DMS53 treated with DMSO at 0.1 percent for 48 hours (cell line): ENCODE results near the gene CELSR1.
"Not testable (repeated sequence)": the region's sequence is repeated elsewhere in the genome, so short reads cannot be mapped to it uniquely, and the experiment has no call there.

Source experiments
- DNase-seq: peaks from one replicate; lab custom pipeline; 2025; ENCODE audit not compliant: unreplicated experiment; lab: John Stamatoyannopoulos, UW

CELSR1 gene

DNA sequence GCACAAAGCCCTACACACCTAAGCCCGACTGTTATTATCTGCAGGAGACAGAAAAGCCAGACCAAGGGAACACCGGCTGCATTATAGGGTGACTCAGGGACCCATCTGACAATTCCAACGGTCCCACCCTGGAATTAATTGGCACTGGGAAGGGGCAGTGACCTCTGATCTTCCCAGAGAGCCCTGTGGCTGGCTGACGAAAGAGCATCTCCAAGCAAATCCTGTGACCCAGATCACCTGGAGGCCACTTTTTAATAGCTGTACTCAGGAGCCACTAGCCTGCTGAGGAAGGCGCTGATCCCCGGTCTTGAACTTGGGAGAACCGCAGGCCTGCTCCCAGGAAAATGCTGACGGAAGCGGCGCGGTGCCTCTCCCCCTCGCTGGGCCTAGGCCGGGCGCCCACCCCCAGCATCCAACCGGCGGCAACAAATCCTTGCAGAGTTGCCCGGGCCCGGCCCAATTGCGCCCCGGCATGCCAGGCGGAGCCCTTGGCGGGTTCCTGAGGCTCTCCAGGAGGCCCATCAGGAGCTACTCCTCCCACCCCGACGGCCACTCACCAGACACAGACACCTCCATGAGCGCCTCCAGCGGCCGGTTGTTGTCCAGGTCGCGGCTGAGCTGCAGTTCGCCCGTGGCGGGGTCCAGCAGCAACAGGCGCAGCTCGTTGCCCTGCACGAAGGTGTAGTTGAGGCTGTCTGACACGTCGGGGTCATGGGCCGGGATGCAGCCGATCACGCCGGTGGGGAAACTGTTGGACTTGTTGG is 4.2 kb downstream of the CELSR1 start:
- no peak for DNase-seq

DNA sequence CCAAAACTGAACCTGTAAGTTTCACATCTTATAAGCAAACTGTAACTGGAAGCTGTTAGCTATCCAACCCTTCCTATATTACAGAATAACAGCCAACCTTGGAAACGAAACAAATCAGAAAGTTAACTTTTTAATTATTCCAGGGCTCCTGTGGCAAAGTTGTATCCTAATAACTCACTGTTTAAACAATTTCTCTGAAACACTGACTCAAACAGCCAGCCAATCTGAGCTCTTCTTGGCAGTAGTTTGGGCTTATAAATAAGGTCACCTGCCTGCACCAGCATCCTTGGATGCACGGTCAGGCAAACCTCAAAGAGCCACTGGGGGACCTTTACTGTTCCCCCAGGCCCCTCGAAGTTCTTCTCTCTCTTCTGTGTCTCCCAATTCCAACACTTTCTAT is 5.0 kb downstream of the CELSR1 start:
- no peak for DNase-seq

DNA sequence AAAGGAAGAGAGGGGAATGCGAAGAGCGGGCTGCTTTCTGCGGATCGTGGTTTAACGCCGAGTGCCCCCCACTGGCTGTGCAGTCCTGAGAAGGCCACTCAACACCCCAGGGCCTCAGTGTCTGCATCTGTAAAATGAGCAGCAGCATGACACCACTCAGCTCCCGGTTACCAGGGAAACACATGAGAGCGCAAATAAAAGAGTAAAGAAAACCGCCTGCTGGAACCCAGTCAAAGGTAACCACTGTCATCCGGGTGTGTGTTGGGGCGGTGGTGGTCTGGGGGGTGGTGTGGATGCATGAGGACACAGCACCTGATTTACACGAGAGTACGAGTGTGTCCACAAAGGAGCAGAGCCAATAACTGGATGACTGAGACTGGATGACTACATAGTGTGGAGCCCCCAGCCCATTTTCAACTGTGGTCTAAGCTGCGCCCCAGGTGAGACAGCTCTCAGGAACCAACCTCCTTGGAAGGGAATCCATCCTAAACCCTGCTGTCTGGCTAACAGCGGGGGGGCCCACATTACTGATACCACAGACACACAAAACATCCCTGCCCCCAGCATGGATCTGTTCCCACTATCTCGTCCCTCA is 5.7 kb downstream of the CELSR1 start:
- DNase-seq = no peak

- DNase-seq = peak; percentile 83
These were observed 9.3 kb downstream of the CELSR1 start for GRCh38 chr22:46528121-46528610.

GRCh38 chr22:46526244-46526839 is 11.1 kb downstream of the CELSR1 start:
- DNase-seq = no peak

- DNase-seq = no peak
These were observed 11.8 kb downstream of the CELSR1 start for GRCh38 chr22:46525389-46526243.

DNA sequence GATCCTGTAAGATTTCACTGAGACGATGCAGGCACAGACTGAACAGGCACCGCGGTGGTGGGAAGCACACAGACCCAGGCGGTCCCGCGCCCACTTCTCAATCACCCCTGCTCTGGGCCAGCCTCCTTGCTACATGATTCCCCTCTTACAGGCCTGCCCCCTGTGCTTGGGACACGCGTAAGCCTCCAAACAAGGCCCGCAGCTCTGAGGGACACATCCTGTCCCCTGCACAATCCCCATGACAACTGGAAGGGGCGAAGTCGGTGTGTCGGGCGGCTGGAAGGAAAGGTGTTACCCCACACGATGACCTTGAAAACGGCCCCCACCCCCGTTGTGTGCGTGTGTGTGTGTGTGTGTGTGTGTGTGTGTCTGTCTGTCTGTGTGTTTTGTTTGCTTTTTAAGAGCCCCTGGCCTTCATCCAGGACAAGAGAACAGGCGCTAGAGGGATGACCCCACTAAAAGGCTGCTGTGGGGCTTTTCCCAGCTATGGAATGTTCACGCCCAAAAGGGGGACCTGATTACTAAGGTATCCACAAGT is 13.1 kb downstream of the CELSR1 start:
- no peak for DNase-seq

- no peak for DNase-seq
These were observed 14.6 kb downstream of the CELSR1 start for GRCh38 chr22:46522797-46523196.

DNA sequence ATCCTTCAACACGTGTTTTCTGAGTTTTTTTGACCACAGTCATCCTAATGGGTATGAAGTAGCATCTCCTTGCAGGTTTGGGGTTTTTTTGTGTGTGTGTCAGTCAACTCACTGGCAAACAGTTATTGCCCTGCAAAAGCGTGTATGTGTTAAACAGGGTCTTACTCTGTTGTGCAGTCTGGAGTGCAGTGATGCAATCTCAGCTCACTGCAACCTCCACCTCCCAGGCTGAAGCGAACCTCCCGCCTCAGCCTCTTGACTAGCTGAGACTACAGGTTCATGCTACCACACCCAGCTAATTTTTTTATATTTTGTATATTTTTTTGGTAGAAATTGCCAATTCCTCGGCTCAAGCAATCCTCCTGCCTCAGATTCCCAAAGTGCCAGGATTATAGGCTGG is 15.4 kb downstream of the CELSR1 start:
- DNase-seq = no peak

GRCh38 chr22:46520880-46521279 is 16.5 kb downstream of the CELSR1 start:
- no peak for DNase-seq

DNA sequence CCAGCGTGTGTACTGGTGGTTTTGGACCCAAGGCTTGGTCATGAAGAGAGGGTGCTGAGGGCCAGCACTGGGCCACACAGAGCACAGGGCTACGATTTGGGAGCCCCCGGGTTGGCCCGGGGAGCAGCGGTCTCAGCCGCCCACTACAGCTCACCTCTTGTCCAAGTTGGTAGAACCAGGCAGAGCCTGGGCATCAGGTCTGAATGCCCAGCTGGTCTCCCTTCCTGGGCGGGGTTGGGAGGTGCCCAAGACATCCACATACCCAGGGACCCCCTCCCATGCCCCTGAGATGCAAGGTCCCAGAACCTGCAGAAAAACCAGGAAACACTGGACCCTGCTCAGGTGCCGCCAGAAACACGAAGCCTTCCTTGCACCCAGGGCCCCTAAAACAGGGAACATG is 18.0 kb downstream of the CELSR1 start:
- no peak for DNase-seq

- no peak for DNase-seq
These were observed 18.7 kb downstream of the CELSR1 start for GRCh38 chr22:46518542-46519325.

DNA sequence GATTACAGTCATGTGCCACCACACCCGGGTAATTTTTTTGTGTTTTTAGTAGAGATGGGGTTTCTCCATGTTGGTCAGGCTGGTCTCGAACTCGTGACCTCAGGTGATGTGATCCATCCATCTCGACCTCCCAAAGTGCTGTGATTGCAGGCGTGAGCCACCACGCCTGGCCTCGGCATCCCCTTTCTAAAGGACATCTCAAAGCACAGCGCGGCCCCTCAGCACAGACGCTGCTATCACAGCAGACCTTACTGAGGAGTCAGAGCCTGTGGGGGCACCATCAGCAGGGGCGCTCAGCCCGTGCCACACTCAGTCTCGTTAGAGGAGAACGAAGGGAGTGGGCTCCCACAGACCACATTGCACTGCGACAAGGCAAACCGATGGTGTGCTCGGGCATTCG is 19.4 kb downstream of the CELSR1 start:
- no peak for DNase-seq

DNA sequence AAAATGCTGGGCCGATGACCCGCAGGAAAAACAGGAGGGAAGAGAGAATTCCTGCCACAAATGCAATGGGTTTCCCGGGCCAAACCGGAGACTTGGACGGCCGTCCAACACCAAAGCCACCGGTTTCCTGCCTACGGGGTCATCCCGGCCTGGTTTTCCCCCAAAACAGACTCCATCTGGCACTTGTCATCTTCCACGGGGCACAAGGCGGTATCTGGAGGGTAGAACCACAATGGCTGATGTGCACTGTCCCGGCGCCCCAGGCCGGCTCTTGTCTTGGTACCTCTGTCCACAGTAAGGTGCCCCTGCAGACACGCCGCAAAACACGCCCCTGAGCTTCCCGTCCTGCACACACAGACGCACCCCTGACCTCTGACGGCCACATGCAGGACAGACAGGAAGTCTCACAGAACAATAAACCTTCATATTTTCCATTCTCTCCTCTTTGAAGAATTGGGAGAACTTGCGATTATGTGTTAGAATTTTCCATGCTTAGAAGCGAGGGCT is 20.1 kb downstream of the CELSR1 start:
- no peak for DNase-seq

GRCh38 chr22:46516638-46517037 is 20.8 kb downstream of the CELSR1 start:
- no peak for DNase-seq

GRCh38 chr22:46516112-46516487 is 21.3 kb downstream of the CELSR1 start:
- not testable (repeated sequence) for DNase-seq

DNA sequence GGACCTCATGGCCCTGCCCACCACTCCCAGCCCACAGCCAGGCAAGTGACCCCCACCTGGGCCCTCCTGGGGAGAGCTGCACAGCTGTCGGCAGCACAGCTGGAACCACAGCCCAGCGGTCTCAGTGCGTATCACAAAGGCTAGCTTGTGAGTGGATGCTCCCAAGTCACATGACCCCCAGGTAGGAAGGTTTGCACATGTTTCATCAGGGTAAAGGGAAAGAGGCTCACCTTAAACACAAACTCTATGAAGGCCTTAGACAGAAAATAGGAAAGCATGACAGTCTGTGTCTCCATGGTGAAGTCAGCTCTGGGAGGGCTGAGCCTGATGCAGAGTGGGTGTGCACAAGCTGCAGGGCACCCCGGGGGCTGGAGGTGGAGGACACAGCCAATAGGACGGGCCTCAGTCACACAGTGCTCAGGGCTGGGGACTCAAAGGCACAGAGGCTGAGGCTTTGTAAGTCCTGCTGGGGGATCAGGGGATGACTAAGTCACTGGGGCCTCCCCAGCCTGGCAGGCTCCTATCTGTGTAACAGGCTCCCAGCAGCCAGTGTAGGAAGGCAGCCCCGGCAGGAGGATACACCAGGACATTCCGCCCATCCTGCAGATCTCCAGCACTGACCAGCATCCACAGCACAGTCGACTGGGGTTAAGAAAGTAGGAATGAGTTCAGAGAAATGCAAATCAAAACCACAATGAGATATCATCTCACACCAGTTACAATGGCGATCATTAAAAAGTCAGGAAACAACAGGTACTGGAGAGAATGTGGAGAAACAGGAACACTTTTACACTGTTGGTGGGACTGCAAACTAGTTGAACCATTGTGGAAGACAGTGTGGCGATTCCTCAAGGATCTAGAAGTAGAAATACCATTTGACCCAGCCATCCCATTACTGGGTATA is 22.0 kb downstream of the CELSR1 start:
- DNase-seq = no peak

DNA sequence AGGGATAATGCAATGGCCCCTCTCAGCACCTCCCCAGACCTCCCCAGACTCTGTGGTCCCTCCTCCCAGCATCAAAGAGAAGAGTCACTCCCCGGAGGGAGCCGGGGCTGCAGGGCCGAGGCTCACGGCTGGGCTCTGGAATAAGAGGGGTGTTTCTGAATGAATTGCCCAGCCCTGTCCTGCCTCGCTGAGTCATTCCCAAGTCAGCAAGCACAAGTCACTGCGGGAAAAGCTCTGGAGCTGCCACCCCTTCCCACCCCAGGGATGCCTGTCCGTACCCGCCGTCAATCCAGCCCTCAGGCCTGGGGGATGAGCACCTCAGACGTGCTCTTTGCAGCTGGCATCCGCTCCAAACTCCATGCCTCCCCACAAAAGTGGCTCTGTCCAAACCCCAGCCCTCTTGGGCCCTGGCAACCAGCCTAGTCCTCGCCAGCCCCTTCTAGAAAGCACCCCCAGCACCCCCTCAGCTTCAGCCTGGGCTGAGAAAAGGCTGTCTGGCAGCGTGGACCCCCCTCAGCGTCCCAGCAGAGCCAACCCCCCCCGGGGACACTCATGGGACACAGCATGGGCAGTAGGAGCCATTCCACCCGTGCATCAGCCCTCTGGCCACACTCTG is 22.7 kb downstream of the CELSR1 start:
- DNase-seq = no peak
